ENCODE measurements around the gene RBM15. TPM values are rescaled to one million over a fixed set of nuclear protein-coding genes. Genes with fewer than 3 reads are reported as not detected.

RBM15 gene
- total RNA-seq, 2 donors from 2014 or later: 27.3 to 53.5 TPM

- Histone ChIP-seq H3K36me3 (no peaks in the 10 kb centered on the region), H3K9me3 (no peaks in the 10 kb centered on the region), H3K4me3 (no peak overlapping the region), H3K27ac (no peak overlapping the region), H3K4me1 (ENCODE audit: control insufficient read depth in 1 of 2, low read depth in 2 of 2) (peaks cover 0 to 7% of the 10 kb centered on the region in 2 donors), H3K27me3 (replicated peaks; ENCODE audit: insufficient read depth) (no peaks in the 10 kb centered on the region)
- no peak for TF ChIP-seq CTCF (IDR thresholded peaks at IDR 0.05)
- ATAC-seq (ENCODE audit: insufficient number of reproducible peaks, low FRiP score, low read depth) (no peak), DNase-seq (ENCODE audit: low spot score) (no peak)
Observed at GRCh38 chr1:110308247-110308646, 30.9 kb upstream of the RBM15 start.

GRCh38 chr1:110309139-110309538 lies 30.0 kb upstream of the RBM15 start:
- DNase-seq (ENCODE audit: low spot score) (no peak), ATAC-seq (ENCODE audit: insufficient number of reproducible peaks, low FRiP score, low read depth) (no peak)
- TF ChIP-seq CTCF (IDR thresholded peaks at IDR 0.05): no peak
- no peaks in the 10 kb centered on the region for H3K36me3 ChIP-seq
- H3K9me3 ChIP-seq: no peaks in the 10 kb centered on the region
- H3K27me3 ChIP-seq (replicated peaks; ENCODE audit: insufficient read depth): no peaks in the 10 kb centered on the region
- H3K27ac ChIP-seq: no peak overlapping the region
- peaks cover 0 to 7% of the 10 kb centered on the region in 2 donors for H3K4me1 ChIP-seq (ENCODE audit: control insufficient read depth in 1 of 2, low read depth in 2 of 2)
- H3K4me3 ChIP-seq: no peak overlapping the region

- H3K4me1 ChIP-seq (ENCODE audit: control insufficient read depth in 1 of 2, low read depth in 2 of 2): peaks cover 0 to 7% of the 10 kb centered on the region in 2 donors
- H3K4me3 ChIP-seq: no peak overlapping the region
- H3K36me3 ChIP-seq: no peaks in the 10 kb centered on the region
- DNase-seq (ENCODE audit: low spot score): no peak
- no peak for TF ChIP-seq CTCF (IDR thresholded peaks at IDR 0.05)
- H3K27ac ChIP-seq: no peak overlapping the region
- no peaks in the 10 kb centered on the region for H3K27me3 ChIP-seq (replicated peaks; ENCODE audit: insufficient read depth)
- no peaks in the 10 kb centered on the region for H3K9me3 ChIP-seq
- no peak for ATAC-seq (ENCODE audit: insufficient number of reproducible peaks, low FRiP score, low read depth)
Observed at GRCh38 chr1:110309767-110310166, 29.4 kb upstream of the RBM15 start.

- no peak overlapping the region for H3K27ac ChIP-seq
- TF ChIP-seq CTCF (IDR thresholded peaks at IDR 0.05): no peak
- no peaks in the 10 kb centered on the region for H3K27me3 ChIP-seq (replicated peaks; ENCODE audit: insufficient read depth)
- no peaks in the 10 kb centered on the region for H3K9me3 ChIP-seq
- ATAC-seq (ENCODE audit: insufficient number of reproducible peaks, low FRiP score, low read depth): no peak
- H3K4me1 ChIP-seq (ENCODE audit: control insufficient read depth in 1 of 2, low read depth in 2 of 2): peaks cover 0 to 7% of the 10 kb centered on the region in 2 donors
- no peak overlapping the region for H3K4me3 ChIP-seq
- no peaks in the 10 kb centered on the region for H3K36me3 ChIP-seq
- DNase-seq (ENCODE audit: low spot score): no peak
Observed at GRCh38 chr1:110310300-110310699, 28.9 kb upstream of the RBM15 start.

- Histone ChIP-seq H3K9me3 (no peaks in the 10 kb centered on the region), H3K27ac (no peak overlapping the region), H3K27me3 (replicated peaks; ENCODE audit: insufficient read depth) (no peaks in the 10 kb centered on the region), H3K36me3 (no peaks in the 10 kb centered on the region), H3K4me3 (no peak overlapping the region), H3K4me1 (ENCODE audit: control insufficient read depth in 1 of 2, low read depth in 2 of 2) (peaks cover 0 to 7% of the 10 kb centered on the region in 2 donors)
- ATAC-seq (ENCODE audit: insufficient number of reproducible peaks, low FRiP score, low read depth): peak; percentile 53
- peak; percentile 28 for DNase-seq (ENCODE audit: low spot score)
- peak; percentile 91 for TF ChIP-seq CTCF (IDR thresholded peaks at IDR 0.05)
Observed at GRCh38 chr1:110312188-110313121, 26.7 kb upstream of the RBM15 start.
